Pancreas (tissue), 10 donors: ENCODE measurements around the gene OLFM4. TPM values are rescaled to one million over a fixed set of nuclear protein-coding genes. Genes with fewer than 3 reads are reported as not detected.
A peak's percentile ranks its signal among the peaks of the same experiment; 100 is the strongest.

Source experiments
- ATAC-seq, 4 donors: fragments of 200-7000 bp; cut with Tn5 transposase; one replicate each; pipeline versions ENCODE4 v1.8.0 to v1.9.1; 2020; ENCODE audit warnings: mild to moderate bottlenecking in 4 of 4, moderate library complexity in 4 of 4
- DNase-seq, 6 donors: peaks; one replicate each; pipeline ENCODE4 v3.0.0-alpha.2; 2020
- FAIRE-seq: peaks from 2 replicates; lab custom pipeline; 2012; peaks lifted over from hg19 to GRCh38; lab: Jason Lieb, UNC
- H3K27ac ChIP-seq, 4 donors: fragments of 200-600 bp; sonication (generic); 1 replicate in 3 of 4; 2 replicates in 1 of 4; pipeline versions ENCODE4 v1.5.0 to v1.8.0; 2020
- H3K27me3 ChIP-seq, 4 donors: fragments of 200-600 bp; one replicate each; pipeline ENCODE4 v1.8.0; 2021
- H3K36me3 ChIP-seq, 3 donors: fragments of 200-600 bp; sonication (generic) in 1 of 3; one replicate each; pipeline versions ENCODE4 v1.5.0 to v1.8.0; 2020 to 2021
- H3K4me1 ChIP-seq, 3 donors: fragments of 200-600 bp; one replicate each; pipeline ENCODE4 v1.8.0; 2021
- H3K4me3 ChIP-seq, 4 donors: fragments of 200-600 bp; sonication (generic) in 2 of 4; one replicate each; pipeline versions ENCODE4 v1.5.0 to v1.8.0; 2020 to 2021
- H3K9me3 ChIP-seq, 4 donors: fragments of 200-600 bp; one replicate each; pipeline ENCODE4 v1.8.0; 2021
- WGBS, 2 donors: extraction: QIAGEN DNeasy Blood & Tissue Kit; methylation state at CpG; one replicate each; pipeline ENCODE4 v1.1.7; 2013; 5-methylcytosine and 5-hydroxymethylcytosine counted together
- intact Hi-C, 3 donors: fragments of 100-400 bp; cut with DNase I; formaldehyde crosslinking; loops; one replicate each; pipeline versions ENCODE4 v1.11.1 to v1.14.2; 2022
- polyA plus RNA-seq, 2 donors: library from polyadenylated mRNA; stranded (reverse); fragments of 200-250 nt; gene quantifications; one replicate each; pipeline ENCODE4 v1.2.3, GENCODE V29; 2013
- total RNA-seq, 6 donors: library from RNA; stranded (reverse); fragmentation: NEBNext Ultra II Directional in 4 of 6; extraction: Animal tissue kit (Norgen Biotek cat#: 25700) in 4 of 6; gene quantifications; one replicate each; pipeline versions ENCODE4 v1.2.1 to v1.2.4, GENCODE V29; 2021 to 2023
- TF ChIP-seq, protein P1 (sequence below), 4 donors: fragments of 200-600 bp; sonication (generic) in 3 of 4; IDR thresholded peaks; one replicate each; pipeline versions ENCODE4 v1.5.0 to v1.8.0; 2021; ENCODE audit warnings: antibody characterized with exemption in 4 of 4
- donor health status: healthy with polysubstance abuse.
- donor health status: DM: no; HTN: no; CAD: no; lungs with moderate emphysema.
- donor health status: DM: no; HTN: no; CAD: no.
- donor health status: control.
- donor health status: control.
- donor health status: Bipolar disorder and iron deficiency.
- donor health status: DM: yes; HTN: yes; CAD: no.
- donor health status: DM: no; HTN: no; CAD: no.
- donor health status: DM: no; HTN: no; CAD: no.
- donor health status: DM: yes; HTN: yes; CAD: no.

The OLFM4 gene
- total and polyA plus RNA-seq, 8 donors: 8.0 to 4,667 (median 107) TPM

DNA sequence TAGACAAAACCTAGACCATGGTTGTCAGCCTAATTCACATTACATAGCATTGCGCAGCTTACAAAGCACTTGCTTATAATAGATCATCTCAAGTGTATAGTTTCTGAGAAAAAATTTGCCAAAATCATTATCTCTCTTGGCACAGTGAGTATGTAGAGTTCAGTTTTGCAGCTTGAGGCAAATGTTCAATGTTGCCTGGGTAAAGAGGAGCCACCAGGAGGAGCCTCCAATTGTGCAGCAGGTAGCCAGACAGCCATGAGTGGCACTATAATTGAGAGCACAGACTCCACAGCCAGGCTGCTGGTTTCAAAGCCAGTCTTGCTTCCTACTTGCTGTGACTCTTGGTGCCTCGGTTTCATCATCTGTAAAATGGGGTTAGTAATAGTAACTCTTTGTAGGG is 24.0 kb upstream of the OLFM4 start:
- Histone ChIP-seq H3K4me3 (no peak overlapping the region), H3K27me3 (no peaks in the 10 kb centered on the region), H3K4me1 (peaks cover 5 to 16% (median 11%) of the 10 kb centered on the region in 3 donors), H3K27ac (no peak overlapping the region), H3K9me3 (no peaks in the 10 kb centered on the region), H3K36me3 (no peaks in the 10 kb centered on the region)
- WGBS, 2 donors: 82 to 88% methylated on average over 2 of the region's 2 CpGs
- TF ChIP-seq, protein P1, sequence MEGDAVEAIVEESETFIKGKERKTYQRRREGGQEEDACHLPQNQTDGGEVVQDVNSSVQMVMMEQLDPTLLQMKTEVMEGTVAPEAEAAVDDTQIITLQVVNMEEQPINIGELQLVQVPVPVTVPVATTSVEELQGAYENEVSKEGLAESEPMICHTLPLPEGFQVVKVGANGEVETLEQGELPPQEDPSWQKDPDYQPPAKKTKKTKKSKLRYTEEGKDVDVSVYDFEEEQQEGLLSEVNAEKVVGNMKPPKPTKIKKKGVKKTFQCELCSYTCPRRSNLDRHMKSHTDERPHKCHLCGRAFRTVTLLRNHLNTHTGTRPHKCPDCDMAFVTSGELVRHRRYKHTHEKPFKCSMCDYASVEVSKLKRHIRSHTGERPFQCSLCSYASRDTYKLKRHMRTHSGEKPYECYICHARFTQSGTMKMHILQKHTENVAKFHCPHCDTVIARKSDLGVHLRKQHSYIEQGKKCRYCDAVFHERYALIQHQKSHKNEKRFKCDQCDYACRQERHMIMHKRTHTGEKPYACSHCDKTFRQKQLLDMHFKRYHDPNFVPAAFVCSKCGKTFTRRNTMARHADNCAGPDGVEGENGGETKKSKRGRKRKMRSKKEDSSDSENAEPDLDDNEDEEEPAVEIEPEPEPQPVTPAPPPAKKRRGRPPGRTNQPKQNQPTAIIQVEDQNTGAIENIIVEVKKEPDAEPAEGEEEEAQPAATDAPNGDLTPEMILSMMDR (IDR thresholded peaks at IDR 0.05): no peak
- DNase-seq: no peak
- FAIRE-seq: no peak
- peak in 1 of 4 donors; percentile 58 for ATAC-seq
- intact Hi-C loops: no loop called here

DNA sequence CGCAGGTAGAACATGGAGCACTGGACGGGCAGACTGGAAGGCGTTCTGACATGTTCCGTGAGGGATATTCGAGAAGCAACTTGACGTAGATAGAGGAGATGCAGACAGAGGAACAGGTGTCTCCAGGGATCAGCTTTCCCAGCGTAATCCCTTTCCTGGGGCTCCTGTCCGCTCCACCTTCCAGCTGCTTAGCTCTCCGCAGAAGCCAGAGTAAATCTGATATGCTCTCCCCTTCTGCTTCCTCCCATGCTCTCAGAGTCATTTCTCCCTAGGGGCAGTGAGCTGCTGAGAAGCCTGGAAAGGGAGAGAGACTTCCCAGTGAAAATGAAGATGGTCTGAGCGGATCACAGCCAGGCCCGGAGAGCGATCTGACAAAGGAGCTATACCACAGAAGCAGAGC is 23.0 kb upstream of the OLFM4 start:
- WGBS, 2 donors: 93 to 96% methylated on average over 12 of the region's 12 CpGs
- Histone ChIP-seq H3K27me3 (no peaks in the 10 kb centered on the region), H3K9me3 (no peaks in the 10 kb centered on the region), H3K36me3 (no peaks in the 10 kb centered on the region), H3K27ac (no peak overlapping the region), H3K4me3 (no peak overlapping the region), H3K4me1 (peaks cover 13 to 23% (median 16%) of the 10 kb centered on the region in 3 donors)
- intact Hi-C loops: no loop called here
- DNase-seq: no peak
- no peak for ATAC-seq
- TF ChIP-seq, protein P1 (IDR thresholded peaks at IDR 0.05): no peak
- no peak for FAIRE-seq

DNA sequence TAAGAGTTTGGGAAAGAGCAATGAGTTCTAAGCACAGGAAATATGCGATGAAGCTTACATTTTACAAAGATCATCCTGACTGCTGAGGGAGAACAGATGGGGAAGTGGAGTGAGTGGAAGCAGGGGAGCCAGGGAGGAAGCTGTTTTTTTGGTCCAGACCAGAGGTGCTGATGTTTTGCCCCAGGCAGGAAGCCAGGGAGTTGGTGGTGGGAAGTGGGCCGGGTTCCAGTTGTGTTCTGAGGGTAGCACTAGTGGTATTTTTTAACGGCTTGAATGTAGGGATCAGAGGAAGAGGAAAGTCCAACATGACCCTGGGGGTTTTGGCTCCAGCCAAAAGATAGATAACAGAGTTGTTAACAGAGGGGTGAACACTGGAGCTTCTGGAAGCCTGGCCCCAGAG is 20.7 kb upstream of the OLFM4 start:
- FAIRE-seq (no peak), DNase-seq (peak in 1 of 6 donors; percentile 12), ATAC-seq (no peak)
- 44 to 46% methylated on average over 3 of the region's 3 CpGs for WGBS, 2 donors
- intact Hi-C loops: no loop called here
- no peaks in the 10 kb centered on the region for H3K27me3 ChIP-seq
- H3K4me3 ChIP-seq: no peak overlapping the region
- H3K27ac ChIP-seq: peak overlapping the region in 1 of 4 donors; percentile 82
- H3K36me3 ChIP-seq: no peaks in the 10 kb centered on the region
- peaks cover 16 to 32% (median 16%) of the 10 kb centered on the region in 3 donors for H3K4me1 ChIP-seq
- no peaks in the 10 kb centered on the region for H3K9me3 ChIP-seq
- TF ChIP-seq, protein P1 (IDR thresholded peaks at IDR 0.05): no peak

DNA sequence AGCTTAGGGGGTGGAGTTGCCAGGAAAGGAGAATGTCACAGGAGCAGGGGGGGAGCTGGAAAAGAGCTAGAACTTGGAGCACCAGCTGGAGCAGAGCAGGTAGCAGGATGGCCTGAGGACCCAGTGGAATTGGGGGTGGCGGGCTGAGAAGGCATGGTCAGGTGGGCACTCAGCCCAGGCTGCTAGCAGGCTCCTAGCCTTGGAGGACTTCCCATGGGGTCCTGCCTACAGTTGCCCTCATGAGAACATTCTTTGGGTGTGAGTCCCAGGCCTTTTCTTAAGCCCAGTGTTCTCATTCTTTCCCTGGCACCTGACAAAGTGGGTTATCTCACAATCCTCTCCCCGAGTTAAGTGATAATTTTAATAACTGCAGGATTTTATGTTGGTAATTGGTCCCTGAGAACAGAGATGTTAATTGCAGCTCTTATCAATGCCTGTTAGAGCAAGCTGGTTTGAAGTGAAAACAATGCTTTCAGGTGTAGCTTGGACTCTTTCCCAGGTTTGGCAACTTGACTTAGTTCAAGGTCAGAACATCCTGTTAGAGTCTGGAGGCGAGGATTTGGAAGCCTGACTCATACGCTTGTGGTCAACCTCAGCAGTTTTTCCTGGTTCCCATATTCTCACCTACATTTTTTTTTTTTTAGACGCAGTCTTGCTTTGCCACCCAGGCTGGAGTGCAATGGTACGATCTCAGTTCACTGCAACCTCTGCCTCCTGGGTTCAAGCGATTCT is 18.1 kb upstream of the OLFM4 start:
- 18 to 30% methylated on average over 6 to 7 of the region's 7 CpGs for WGBS, 2 donors
- Histone ChIP-seq H3K27ac (peak overlapping the region; percentile 24 to 82 (median 65)), H3K9me3 (no peaks in the 10 kb centered on the region), H3K36me3 (no peaks in the 10 kb centered on the region), H3K4me1 (peaks cover 16 to 43% (median 16%) of the 10 kb centered on the region in 3 donors), H3K27me3 (no peaks in the 10 kb centered on the region), H3K4me3 (no peak overlapping the region)
- DNase-seq (peak in 4 of 6 donors; percentile 69 to 88 (median 82)), ATAC-seq (peak; percentile 79 to 96 (median 93)), FAIRE-seq (no peak)
- intact Hi-C loops: no loop called here
- TF ChIP-seq, protein P1 (IDR thresholded peaks at IDR 0.05): no peak

DNA sequence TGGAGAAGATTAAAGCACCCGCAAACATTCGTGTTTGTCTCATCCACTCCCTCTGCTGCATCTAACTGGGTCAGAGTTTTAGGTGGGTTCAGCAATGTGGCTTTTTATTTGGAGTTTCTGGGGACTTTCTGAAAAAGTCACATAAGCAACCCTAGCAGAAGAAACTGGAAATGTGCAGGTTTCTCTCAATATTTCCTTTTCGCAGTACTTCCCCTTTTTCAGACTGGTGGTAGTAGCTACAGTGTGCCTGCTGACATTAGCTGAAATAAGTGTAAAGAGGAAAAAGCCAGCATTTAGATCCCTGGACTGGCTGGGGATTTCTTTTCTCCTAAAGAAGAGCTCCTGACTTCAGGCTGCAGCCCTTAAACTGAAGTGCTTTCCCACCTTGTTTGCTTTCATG is 15.9 kb upstream of the OLFM4 start:
- ATAC-seq (no peak), FAIRE-seq (no peak), DNase-seq (no peak)
- Histone ChIP-seq H3K27me3 (no peaks in the 10 kb centered on the region), H3K4me3 (no peak overlapping the region), H3K4me1 (peaks cover 12 to 50% (median 12%) of the 10 kb centered on the region in 3 donors), H3K36me3 (no peaks in the 10 kb centered on the region), H3K9me3 (no peaks in the 10 kb centered on the region), H3K27ac (peak overlapping the region in 1 of 4 donors; percentile 25)
- TF ChIP-seq, protein P1 (IDR thresholded peaks at IDR 0.05): no peak
- 76 to 94% methylated on average over 3 of the region's 3 CpGs for WGBS, 2 donors
- intact Hi-C loops: no loop called here
